ENCODE data around the gene KANK4. TPM values are rescaled to one million over a fixed set of nuclear protein-coding genes. Genes with fewer than 3 reads are reported as not detected.

Gene KANK4
- total and polyA plus RNA-seq, 2 of the 4 experiments (the other 2 are of a cell fraction), result not detected

DNA sequence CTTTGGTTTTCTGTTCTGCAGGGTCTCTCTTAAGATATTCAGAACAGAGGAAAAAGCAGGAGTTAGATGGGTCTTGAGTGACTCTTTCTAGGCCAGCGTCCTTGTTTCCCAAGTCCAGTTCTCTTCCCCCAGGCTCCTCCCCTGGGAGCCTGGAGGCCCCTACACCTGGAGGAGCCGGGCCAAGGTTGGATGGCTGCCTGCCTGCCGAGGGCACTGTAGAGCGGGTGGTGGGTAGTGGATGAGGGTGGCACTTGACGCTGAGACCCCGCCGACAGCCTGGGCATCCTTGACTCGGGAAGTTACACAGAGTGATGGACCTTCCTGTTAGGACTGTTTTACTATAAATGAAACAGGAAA lies 17.4 kb upstream of the KANK4 start:
- ATAC-seq (ENCODE audit: low read depth), result no peak
- no peaks in the 10 kb centered on the region for H3K9me1 ChIP-seq (ENCODE audit: insufficient read depth, low read length)
- H2BK120ac ChIP-seq (ENCODE audit: low read depth, low read length), result no peak overlapping the region
- no peaks in the 10 kb centered on the region for H3K27me3 ChIP-seq (ENCODE audit: control insufficient read depth, insufficient read depth, low read length)
- TF ChIP-seq FOS (IDR thresholded peaks at IDR 0.05; ENCODE audit: low read depth, low read length) (no peak), CEBPB (IDR thresholded peaks at IDR 0.05; ENCODE audit: low read depth, low read length) (no peak), RCOR1 (IDR thresholded peaks at IDR 0.05; ENCODE audit: insufficient replicate concordance, low read length) (no peak), CHD1 (IDR thresholded peaks at IDR 0.05; ENCODE audit: low read depth, low read length) (no peak), MAFK (IDR thresholded peaks at IDR 0.05; ENCODE audit: low read depth, low read length) (no peak), POLR2A (IDR thresholded peaks at IDR 0.05; ENCODE audit: low read depth, low read length) (no peak), RAD21 (IDR thresholded peaks at IDR 0.05; ENCODE audit: low read length) (no peak), NFE2L2 (IDR thresholded peaks at IDR 0.05; ENCODE audit: low read depth, low read length) (no peak), SMC3 (IDR thresholded peaks at IDR 0.05; ENCODE audit: low read depth, low read length) (no peak), BHLHE40 (IDR thresholded peaks at IDR 0.05; ENCODE audit: low read depth, low read length) (no peak), RFX5 (IDR thresholded peaks at IDR 0.05; ENCODE audit: low read depth, low read length) (no peak), MXI1 (IDR thresholded peaks at IDR 0.05; ENCODE audit: borderline replicate concordance, low read depth, low read length) (no peak), MAZ (IDR thresholded peaks at IDR 0.05; ENCODE audit: borderline replicate concordance, low read depth, low read length) (no peak)
- TF ChIP-seq, protein P1, sequence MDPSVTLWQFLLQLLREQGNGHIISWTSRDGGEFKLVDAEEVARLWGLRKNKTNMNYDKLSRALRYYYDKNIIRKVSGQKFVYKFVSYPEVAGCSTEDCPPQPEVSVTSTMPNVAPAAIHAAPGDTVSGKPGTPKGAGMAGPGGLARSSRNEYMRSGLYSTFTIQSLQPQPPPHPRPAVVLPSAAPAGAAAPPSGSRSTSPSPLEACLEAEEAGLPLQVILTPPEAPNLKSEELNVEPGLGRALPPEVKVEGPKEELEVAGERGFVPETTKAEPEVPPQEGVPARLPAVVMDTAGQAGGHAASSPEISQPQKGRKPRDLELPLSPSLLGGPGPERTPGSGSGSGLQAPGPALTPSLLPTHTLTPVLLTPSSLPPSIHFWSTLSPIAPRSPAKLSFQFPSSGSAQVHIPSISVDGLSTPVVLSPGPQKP (IDR thresholded peaks at IDR 0.05; ENCODE audit: borderline replicate concordance, low read depth, low read length), result no peak
- TF ChIP-seq, protein P2, sequence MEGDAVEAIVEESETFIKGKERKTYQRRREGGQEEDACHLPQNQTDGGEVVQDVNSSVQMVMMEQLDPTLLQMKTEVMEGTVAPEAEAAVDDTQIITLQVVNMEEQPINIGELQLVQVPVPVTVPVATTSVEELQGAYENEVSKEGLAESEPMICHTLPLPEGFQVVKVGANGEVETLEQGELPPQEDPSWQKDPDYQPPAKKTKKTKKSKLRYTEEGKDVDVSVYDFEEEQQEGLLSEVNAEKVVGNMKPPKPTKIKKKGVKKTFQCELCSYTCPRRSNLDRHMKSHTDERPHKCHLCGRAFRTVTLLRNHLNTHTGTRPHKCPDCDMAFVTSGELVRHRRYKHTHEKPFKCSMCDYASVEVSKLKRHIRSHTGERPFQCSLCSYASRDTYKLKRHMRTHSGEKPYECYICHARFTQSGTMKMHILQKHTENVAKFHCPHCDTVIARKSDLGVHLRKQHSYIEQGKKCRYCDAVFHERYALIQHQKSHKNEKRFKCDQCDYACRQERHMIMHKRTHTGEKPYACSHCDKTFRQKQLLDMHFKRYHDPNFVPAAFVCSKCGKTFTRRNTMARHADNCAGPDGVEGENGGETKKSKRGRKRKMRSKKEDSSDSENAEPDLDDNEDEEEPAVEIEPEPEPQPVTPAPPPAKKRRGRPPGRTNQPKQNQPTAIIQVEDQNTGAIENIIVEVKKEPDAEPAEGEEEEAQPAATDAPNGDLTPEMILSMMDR (conservative IDR thresholded peaks at IDR 0.05; ENCODE audit: low read depth, low read length), result no peak
- TF ChIP-seq, protein P3, sequence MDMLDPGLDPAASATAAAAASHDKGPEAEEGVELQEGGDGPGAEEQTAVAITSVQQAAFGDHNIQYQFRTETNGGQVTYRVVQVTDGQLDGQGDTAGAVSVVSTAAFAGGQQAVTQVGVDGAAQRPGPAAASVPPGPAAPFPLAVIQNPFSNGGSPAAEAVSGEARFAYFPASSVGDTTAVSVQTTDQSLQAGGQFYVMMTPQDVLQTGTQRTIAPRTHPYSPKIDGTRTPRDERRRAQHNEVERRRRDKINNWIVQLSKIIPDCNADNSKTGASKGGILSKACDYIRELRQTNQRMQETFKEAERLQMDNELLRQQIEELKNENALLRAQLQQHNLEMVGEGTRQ (IDR thresholded peaks at IDR 0.05; ENCODE audit: low read depth, low read length), result no peak
- H2AK5ac ChIP-seq (ENCODE audit: low read depth, low read length), result no peak overlapping the region
- dilution Hi-C loops (cut with HindIII; ENCODE audit: low sequenced_read_pairs, unreplicated experiment) (no loop called here), intact Hi-C loops (cut with micrococcal nuclease) (no loop called here), in situ Hi-C loops (cut with MboI; ENCODE audit: low sequenced_read_pairs) (no loop called here)
- no peak overlapping the region for H3K4me2 ChIP-seq (ENCODE audit: low read depth, low read length)
- H3K18ac ChIP-seq (ENCODE audit: low read depth, low read length), result no peak overlapping the region
- H2BK15ac ChIP-seq (ENCODE audit: low read depth, low read length), result no peak overlapping the region
- BruUV-seq (replicated peaks), result no TSS peak
- no peak overlapping the region for H4K8ac ChIP-seq (ENCODE audit: low read depth in 2 of 2, low read length in 2 of 2)
- no peak overlapping the region for H3K4me3 ChIP-seq (ENCODE audit: insufficient read depth, low read depth, low read length)
- H4K91ac ChIP-seq (ENCODE audit: insufficient read depth, low read depth, low read length), result no peak overlapping the region
- H3K9ac ChIP-seq (ENCODE audit: low read depth, low read length), result no peak overlapping the region
- no peaks in the 10 kb centered on the region for H3K79me1 ChIP-seq (ENCODE audit: low read depth in 1 of 2, low read length in 2 of 2)
- H2BK5ac ChIP-seq (ENCODE audit: low read depth, low read length, poor library complexity, severe bottlenecking), result no peak overlapping the region
- H2AFZ ChIP-seq (replicated peaks; ENCODE audit: low read length, poor library complexity), result no peak overlapping the region
- H3K23ac ChIP-seq (ENCODE audit: low read depth, low read length), result no peak overlapping the region
- H3K4me1 ChIP-seq (ENCODE audit: control insufficient read depth, insufficient read depth, low read length), result no peaks in the 10 kb centered on the region
- no peaks in the 10 kb centered on the region for H4K20me1 ChIP-seq (ENCODE audit: insufficient read depth, low read length)
- no peak overlapping the region for H3K27ac ChIP-seq (ENCODE audit: insufficient read depth, low read length)
- H3K36me3 ChIP-seq (ENCODE audit: control insufficient read depth, insufficient read depth, low read length), result no peaks in the 10 kb centered on the region
- H2BK20ac ChIP-seq (ENCODE audit: low read depth, low read length), result no peak overlapping the region
- H4K5ac ChIP-seq (ENCODE audit: low read depth, low read length), result no peak overlapping the region
- H2AK9ac ChIP-seq (replicated peaks; ENCODE audit: low read depth, low read length, poor library complexity), result no peak overlapping the region
- ChIA-PET CTCF (no interaction called here), POLR2A (ENCODE audit: unreplicated experiment) (no interaction called here)
- whole genome bisulfite sequencing, 2 experiments (ENCODE audit: extremely low coverage in 2 of 2, insufficient read length in 1 of 2), result no CpG with 5 or more reads among the region's 8 CpGs
- no peak for DNase-seq
- H3K56ac ChIP-seq (ENCODE audit: extremely low read depth, insufficient read depth, low read length), result no peak overlapping the region
- 0 out of 2 replicates have a peak, but pooled peaks cover 2% of the 10 kb centered on the region for H3K9me3 ChIP-seq (ENCODE audit: control insufficient read depth, insufficient read depth, low read length)
- no peak overlapping the region for H3K4ac ChIP-seq (ENCODE audit: low read depth, low read length)
- H3K14ac ChIP-seq (replicated peaks; ENCODE audit: low read depth, low read length), result no peak overlapping the region

Measured in IMR-90 (cell line).